ENCODE results near the gene CNTFR. TPM values are rescaled to one million over a fixed set of nuclear protein-coding genes. Genes with fewer than 3 reads are reported as not detected.

The CNTFR gene
- total and polyA plus RNA-seq, 2 of the 8 experiments (the other 6 are each of a cell fraction or from before 2014, with no cell fraction given): 1.2 to 4.2 TPM

- no peak overlapping the region for H4K8ac ChIP-seq (ENCODE audit: extremely low read depth, insufficient read depth, low read length)
- H3K14ac ChIP-seq (ENCODE audit: insufficient read length): no peak overlapping the region
- no peak overlapping the region for H4K91ac ChIP-seq (replicated peaks; ENCODE audit: insufficient read length, low read length)
- no peaks in the 10 kb centered on the region for H3K36me3 ChIP-seq (ENCODE audit: control insufficient read depth in 2 of 4, insufficient read depth in 4 of 4, low read length in 3 of 4)
- no peak overlapping the region for H2AFZ ChIP-seq (ENCODE audit: low read length)
- H3K79me2 ChIP-seq (ENCODE audit: control insufficient read depth in 1 of 2, insufficient read depth in 2 of 2, low read length in 2 of 2): no peaks in the 10 kb centered on the region
- H3K4me3 ChIP-seq (ENCODE audit: extremely low read depth in 1 of 4, insufficient read depth in 2 of 4, low read depth in 3 of 4, low read length in 4 of 4): no peak overlapping the region
- no peaks in the 10 kb centered on the region for H3K9me3 ChIP-seq (ENCODE audit: insufficient read depth in 2 of 2, low read depth in 1 of 2, low read length in 1 of 2)
- no peak overlapping the region for H2AK5ac ChIP-seq (ENCODE audit: low read depth, low read length)
- no peak overlapping the region for H4K5ac ChIP-seq (ENCODE audit: insufficient read length, low read depth, low read length)
- peaks cover 9 to 43% (median 18%) of the 10 kb centered on the region in 4 experiments for H3K4me1 ChIP-seq (replicated peaks in 1 of 4; ENCODE audit: control insufficient read depth in 3 of 4, insufficient read depth in 4 of 4, low read length in 3 of 4)
- no peak overlapping the region for H3K4ac ChIP-seq (replicated peaks; ENCODE audit: insufficient read length, low read depth, low read length)
- 0 out of 2 replicates have a peak overlapping the region, but pooled peaks have one; percentile 19 for H2BK12ac ChIP-seq (ENCODE audit: low read depth, low read length)
- H3K23me2 ChIP-seq (ENCODE audit: low read depth, low read length): no peaks in the 10 kb centered on the region
- DNase-seq (ENCODE audit: low read depth in 1 of 2, low spot score in 2 of 2) (no peak), FAIRE-seq (no peak)
- H3K27me3 ChIP-seq (replicated peaks in 1 of 4; ENCODE audit: control insufficient read depth in 3 of 4, extremely low read depth in 1 of 4, insufficient read depth in 3 of 4, low read length in 3 of 4): peaks cover 0 to 3% (median 3%) of the 10 kb centered on the region in 4 experiments; a peak in 3 of 7 replicates
- H3K56ac ChIP-seq (replicated peaks; ENCODE audit: insufficient read length, low read depth, low read length): no peak overlapping the region
- 0 out of 2 replicates have a peak overlapping the region, but pooled peaks have one; percentile 15 for H3K18ac ChIP-seq (ENCODE audit: extremely low read depth, low read length)
- no peaks in the 10 kb centered on the region for H4K20me1 ChIP-seq (replicated peaks in 1 of 2; ENCODE audit: control insufficient read depth in 1 of 2, insufficient read depth in 2 of 2, low read length in 2 of 2)
- POLR2A ChIA-PET (ENCODE audit: partially characterized antibody): interaction anchor here (0.6 kb wide), 1 partner anchor 15 kb away, joined by 3 read pairs; no protein-coding TSS in a partner anchor
- WGBS, 2 experiments (ENCODE audit: extremely low coverage in 1 of 2, insufficient coverage in 1 of 2, insufficient read length in 1 of 2, insufficient replicate concordance in 2 of 2, low coverage in 1 of 2, low lambda C conversion rate in 2 of 2, missing lambda C conversion rate in 1 of 2): 71% methylated on average over 12 of the region's 12 CpGs; no CpG with 5 or more reads in 1 of the 2 experiments
- no peak overlapping the region for H2BK5ac ChIP-seq (ENCODE audit: low read depth, low read length)
- H3K27ac ChIP-seq (ENCODE audit: low read depth, low read length): no peak overlapping the region
- CTCF ChIA-PET (ENCODE audit: partially characterized antibody): interaction anchor here (0.9 to 6.3 kb wide), 12 partner anchors 8 to 68 kb away, joined by 3 to 48 read pairs (median 4); partner anchors contain the start of gene SIGMAR1
- peak overlapping the region; percentile 55; the same call in 1 of the 2 replicates for H2BK15ac ChIP-seq (ENCODE audit: low read length)
- no peak overlapping the region for H3K9ac ChIP-seq (replicated peaks in 1 of 4; ENCODE audit: extremely low read depth in 1 of 4, low read depth in 3 of 4, low read length in 3 of 4)
- H3K79me1 ChIP-seq (ENCODE audit: low read depth, low read length): no peaks in the 10 kb centered on the region
- no peak for TF ChIP-seq TEAD4 (IDR thresholded peaks at IDR 0.05; ENCODE audit: low read depth, low read length)
- TF ChIP-seq BACH1 (IDR thresholded peaks at IDR 0.05; ENCODE audit: low read length): no peak
- no peak for TF ChIP-seq SAP30 (IDR thresholded peaks at IDR 0.05; ENCODE audit: insufficient read depth, insufficient replicate concordance, low read length)
- no peak for TF ChIP-seq TCF12 (IDR thresholded peaks at IDR 0.05; ENCODE audit: low read depth, low read length)
- no peak overlapping the region for H3K23ac ChIP-seq (ENCODE audit: insufficient read length)
- peak overlapping the region in 1 of 2 experiments; percentile 35; a peak in 1 of 4 replicates for H3K4me2 ChIP-seq (ENCODE audit: insufficient read depth in 1 of 2, low read depth in 2 of 2, low read length in 2 of 2)
- H2BK120ac ChIP-seq (replicated peaks; ENCODE audit: low read depth, low read length): no peak overlapping the region
- H2BK20ac ChIP-seq (ENCODE audit: low read length): no peak overlapping the region
Measured at GRCh38 chr9:34568774-34569173, 20.8 kb downstream of the CNTFR start.

All from H1 (cell line).